Mammary epithelial cell (primary cell): ENCODE results near the gene RAB3GAP1.

Experiments
- CTCF ChIP-seq, 2 donors: IDR thresholded peaks in 1 of 2; conservative IDR thresholded peaks in 1 of 2; 2 replicates each; pipeline ENCODE4 v1.5.1; 2011 to 2012; ENCODE audit warnings: inconsistent platforms in 2 of 2, low read length in 2 of 2, mild to moderate bottlenecking in 2 of 2, control low read depth in 1 of 2, low read depth in 1 of 2; ENCODE audit not compliant: insufficient read depth in 1 of 2; ENCODE audit errors: extremely low read depth in 1 of 2
- EZH2 ChIP-seq: IDR thresholded peaks from 2 replicates; pipeline ENCODE4 v1.6.1; 2012; ENCODE audit warnings: low read length, inconsistent platforms, borderline replicate concordance

- no peak for TF ChIP-seq CTCF (conservative IDR thresholded peaks at IDR 0.05 in 1 of 2, IDR thresholded peaks at IDR 0.05 in 1 of 2; ENCODE audit: extremely low read depth in 1 of 2, insufficient read depth in 1 of 2, low read depth in 1 of 2, low read length in 2 of 2)
- TF ChIP-seq EZH2, result no peak
These were observed 67.5 kb downstream of the RAB3GAP1 start for GRCh38 chr2:135119582-135119981.
